T-helper 9 cell (primary cell): ENCODE data around the gene FLOT1.
"Not testable (repeated sequence)": the region's sequence is repeated elsewhere in the genome, so short reads cannot be mapped to it uniquely, and the experiment has no call there.

Source experiments
- DNase-seq: peaks from one replicate; pipeline ENCODE4 v3.0.0-alpha.2; 2020

FLOT1 gene

GRCh38 chr6:30744054-30744805 lies 1.7 kb upstream of the FLOT1 start, which contains the start of gene IER3:
TSS of gene IER3 (minus strand) at chr6:30744547. CDS start at chr6:30744518, 29 bp downstream.
- DNase-seq, result peak; percentile 51

- peak; percentile 12 for DNase-seq
These were observed 889 bp upstream of the FLOT1 start for GRCh38 chr6:30743099-30744053.

GRCh38 chr6:30741789-30742315 lies 635 bp downstream of the FLOT1 start:
- no peak for DNase-seq

- no peak for DNase-seq
These were observed 1.3 kb downstream of the FLOT1 start for GRCh38 chr6:30741063-30741779.

GRCh38 chr6:30740540-30740870 lies 2.0 kb downstream of the FLOT1 start:
- no peak for DNase-seq

GRCh38 chr6:30738532-30738931 lies 4.0 kb downstream of the FLOT1 start:
- no peak for DNase-seq

- no peak for DNase-seq
These were observed 6.7 kb downstream of the FLOT1 start for GRCh38 chr6:30735668-30736314.

GRCh38 chr6:30732237-30732943 lies 10.1 kb downstream of the FLOT1 start:
- DNase-seq, result no peak

GRCh38 chr6:30730601-30731435 lies 11.7 kb downstream of the FLOT1 start:
- peak; percentile 80 for DNase-seq

- DNase-seq, result no peak
These were observed 14.4 kb downstream of the FLOT1 start for GRCh38 chr6:30727920-30728553.

- DNase-seq, result no peak
These were observed 15.7 kb downstream of the FLOT1 start for GRCh38 chr6:30726506-30727413.

GRCh38 chr6:30725713-30726505 lies 16.6 kb downstream of the FLOT1 start:
- DNase-seq, result no peak

- DNase-seq, result no peak
These were observed 17.4 kb downstream of the FLOT1 start for GRCh38 chr6:30724906-30725667.

GRCh38 chr6:30723843-30724741 lies 18.4 kb downstream of the FLOT1 start:
- not testable (repeated sequence) for DNase-seq

GRCh38 chr6:30723159-30723842 lies 19.2 kb downstream of the FLOT1 start:
- DNase-seq, result not testable (repeated sequence)
